Stimulated activated CD4-positive, alpha-beta T cell treated with anti-CD3 and anti-CD28 coated beads, Interleukin-1b, Interleukin-23, amount 100 ng/mL, for 4 hours (primary cell): ENCODE measurements around the gene PTPRN2.
"Not testable (repeated sequence)": the region's sequence is repeated elsewhere in the genome, so short reads cannot be mapped to it uniquely, and the experiment has no call there.

Experiments
- DNase-seq, 2 donors: peaks; one replicate each; pipeline ENCODE4 v3.0.0-alpha.2; 2020; ENCODE audit warnings: low read depth in 2 of 2

Gene PTPRN2

DNA sequence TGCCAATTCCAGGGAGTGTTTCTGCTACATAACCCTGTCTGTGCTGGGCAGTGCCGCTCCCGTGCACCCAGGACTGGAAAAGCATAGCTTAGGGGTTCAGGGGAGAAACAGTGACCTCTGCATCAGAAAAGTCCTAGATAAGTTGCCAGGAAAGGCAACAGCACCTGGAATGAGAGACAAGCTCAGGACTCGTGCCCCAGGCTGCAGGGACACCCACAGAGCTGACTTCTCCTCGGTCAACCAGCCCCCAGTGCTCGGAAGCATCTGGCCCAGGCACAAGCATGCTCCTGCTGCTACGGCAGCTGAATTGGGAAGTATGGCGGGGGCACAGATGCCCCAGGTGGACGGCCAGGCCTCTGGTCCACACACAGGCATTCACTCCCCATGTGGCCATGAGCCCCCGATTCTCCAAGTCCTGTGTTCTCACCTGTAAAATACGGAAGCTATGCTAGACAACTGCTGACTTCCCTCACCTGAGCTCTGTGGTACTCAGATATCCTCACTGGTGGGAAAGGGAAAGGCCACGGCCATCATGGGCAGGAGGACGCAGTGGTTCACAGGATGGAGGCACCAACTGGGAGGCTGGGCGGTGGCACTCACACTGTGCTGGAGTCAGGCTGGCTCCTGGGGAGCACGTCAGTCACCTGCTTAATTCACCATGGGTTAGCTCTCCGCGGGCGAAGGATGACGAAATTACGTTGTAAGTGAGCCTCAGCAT lies 220.5 kb downstream of the PTPRN2 start:
- DNase-seq: no peak

DNA sequence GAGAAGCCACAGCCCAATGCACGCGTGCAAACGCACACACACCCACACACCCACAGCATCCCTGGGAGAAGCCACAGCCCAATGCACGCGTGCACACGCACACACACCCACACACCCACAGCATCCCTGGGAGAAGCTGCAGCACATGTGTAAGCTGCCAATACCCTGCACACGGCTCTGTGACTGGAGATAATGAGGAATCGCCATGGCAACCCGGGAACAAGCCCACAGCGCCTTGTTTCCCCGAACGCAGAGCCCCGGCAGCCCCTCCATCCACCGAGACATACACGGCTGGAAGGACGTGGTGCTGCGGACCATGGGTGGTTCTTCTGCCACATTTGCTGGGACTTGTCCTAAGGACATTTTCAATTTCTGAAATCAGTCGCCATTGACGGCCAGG lies 221.3 kb downstream of the PTPRN2 start:
- DNase-seq: no peak

DNA sequence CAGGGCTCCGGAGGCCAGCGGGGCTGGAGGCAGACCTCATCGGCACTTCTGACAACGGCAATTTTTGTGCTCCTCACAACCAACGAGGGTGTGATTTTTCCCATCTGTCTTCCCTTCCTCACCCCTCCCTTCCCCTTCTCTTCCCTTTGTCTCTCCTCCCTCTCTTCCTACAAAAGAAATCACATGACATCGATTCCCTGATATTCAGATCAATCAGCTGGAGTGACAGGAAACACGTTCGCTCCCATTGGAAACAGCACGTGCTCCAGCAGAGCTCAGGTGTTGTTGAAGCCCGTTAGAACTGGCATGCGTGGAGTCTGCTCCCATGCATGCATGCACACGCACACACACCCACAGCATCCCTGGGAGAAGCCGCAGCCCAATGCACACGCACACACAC lies 222.4 kb downstream of the PTPRN2 start:
- DNase-seq: no peak

DNA sequence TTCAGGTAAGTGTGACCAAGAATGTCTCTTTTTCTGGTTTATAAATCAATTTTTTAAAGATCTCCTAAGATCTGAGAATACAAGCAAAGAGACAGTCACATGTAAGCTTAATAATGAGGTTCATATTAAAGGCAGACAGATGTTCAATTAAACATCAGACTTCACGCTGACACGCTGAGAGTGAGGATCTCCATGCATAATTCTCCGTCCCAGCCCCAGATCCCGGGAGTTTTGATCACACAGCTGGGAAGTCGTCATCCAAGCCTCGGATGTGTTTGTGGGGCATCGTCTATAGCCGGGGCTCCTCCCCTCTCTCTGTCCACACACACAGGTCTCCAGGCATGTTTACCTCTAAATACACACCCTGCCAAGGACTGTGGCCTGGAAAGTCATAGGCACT lies 223.2 kb downstream of the PTPRN2 start:
- DNase-seq: no peak

DNA sequence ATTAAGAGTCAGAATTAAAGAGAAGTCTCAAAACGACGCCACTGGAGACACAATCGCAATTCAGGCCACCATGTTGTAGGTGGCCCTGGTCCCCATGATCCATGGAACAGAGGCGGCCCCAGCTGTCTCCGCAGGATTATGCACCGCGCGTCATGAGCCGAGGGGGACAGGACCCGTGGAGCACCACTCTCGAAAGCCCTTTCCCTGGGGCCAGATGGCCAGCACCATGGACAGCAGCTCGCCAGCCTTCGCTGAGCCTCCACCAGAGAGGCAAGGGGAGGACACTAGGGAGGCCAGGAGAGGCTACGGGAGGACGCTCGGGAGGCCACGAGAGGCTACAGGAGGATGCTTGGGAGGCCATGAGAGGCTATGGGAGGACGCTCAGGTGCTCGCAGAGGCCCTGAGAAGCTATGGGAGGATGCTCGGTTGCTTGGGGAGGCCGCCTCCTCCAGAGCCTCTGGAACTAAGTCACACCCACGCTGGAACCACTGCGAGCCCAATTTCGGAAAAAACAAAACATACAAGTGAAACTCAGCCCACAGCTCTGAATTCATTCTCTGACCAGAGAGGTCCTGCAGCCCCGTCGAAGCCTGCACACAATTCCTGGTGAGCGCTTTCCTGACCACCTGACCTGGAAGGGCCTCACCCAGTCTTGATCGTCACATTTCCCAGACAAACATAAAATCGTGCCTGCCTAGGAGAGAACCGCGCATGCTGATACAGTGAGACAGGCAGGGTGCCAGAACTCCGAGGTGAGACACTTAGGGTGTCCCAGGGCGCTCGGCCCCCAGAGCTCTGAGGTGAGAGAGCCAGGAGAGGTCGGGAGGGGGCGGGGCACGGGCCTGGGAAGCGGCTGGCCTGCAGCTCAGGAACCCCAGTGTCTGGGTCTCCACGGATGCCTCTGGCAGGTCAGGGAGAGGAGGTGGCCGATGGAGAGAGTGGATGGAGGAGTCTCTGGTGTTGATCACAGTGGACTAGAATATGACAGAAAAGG lies 224.4 kb downstream of the PTPRN2 start:
- no peak for DNase-seq

DNA sequence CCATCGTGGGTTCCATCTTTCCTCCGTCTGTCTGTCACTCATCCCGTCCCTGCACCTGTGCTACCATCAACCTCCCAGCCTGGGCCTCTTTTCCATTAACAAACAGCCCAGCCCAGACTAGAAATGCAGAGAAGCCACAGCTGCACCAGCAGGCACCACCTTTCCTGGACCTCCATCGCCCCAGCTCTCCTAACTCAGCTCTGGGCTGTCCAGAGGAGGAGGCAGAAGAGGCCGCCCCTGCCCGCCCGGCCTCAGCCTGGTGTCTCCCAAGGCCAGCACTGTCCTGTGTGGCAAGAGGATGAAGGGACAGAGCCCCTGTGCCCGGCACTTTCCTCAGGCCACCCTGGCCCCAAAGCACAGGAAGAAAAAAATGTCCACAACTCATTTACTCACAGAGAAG lies 225.6 kb downstream of the PTPRN2 start:
- no peak for DNase-seq

DNA sequence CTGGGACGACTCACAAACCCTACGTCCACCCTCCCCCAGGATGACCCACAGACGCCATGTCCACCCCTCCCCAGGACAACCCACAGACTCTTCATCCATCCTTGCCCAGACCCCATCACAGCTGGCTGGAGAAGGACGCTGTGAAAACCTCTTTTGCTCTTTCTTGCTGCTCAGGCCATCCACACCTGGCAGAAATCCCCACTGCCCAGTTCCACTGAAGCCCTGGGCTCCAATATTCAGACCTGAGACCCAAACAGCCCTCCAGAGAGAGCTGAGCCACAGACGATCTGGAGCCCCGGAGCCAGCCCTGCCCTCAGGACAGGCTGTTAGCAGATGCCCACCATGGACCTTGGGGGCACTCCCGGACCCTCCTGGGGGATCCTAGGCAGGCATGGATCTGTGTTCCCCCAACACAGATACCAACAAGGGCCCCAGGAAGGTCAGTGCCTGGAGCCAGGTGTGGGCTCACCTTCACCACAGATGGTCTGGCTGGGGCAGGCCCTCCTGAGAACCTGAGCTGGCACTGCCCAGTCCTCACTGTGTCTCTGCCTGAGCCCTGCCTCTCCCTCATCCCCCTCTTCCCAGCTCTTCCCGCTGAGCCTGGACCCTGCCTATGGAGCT lies 226.2 kb downstream of the PTPRN2 start:
- no peak for DNase-seq

DNA sequence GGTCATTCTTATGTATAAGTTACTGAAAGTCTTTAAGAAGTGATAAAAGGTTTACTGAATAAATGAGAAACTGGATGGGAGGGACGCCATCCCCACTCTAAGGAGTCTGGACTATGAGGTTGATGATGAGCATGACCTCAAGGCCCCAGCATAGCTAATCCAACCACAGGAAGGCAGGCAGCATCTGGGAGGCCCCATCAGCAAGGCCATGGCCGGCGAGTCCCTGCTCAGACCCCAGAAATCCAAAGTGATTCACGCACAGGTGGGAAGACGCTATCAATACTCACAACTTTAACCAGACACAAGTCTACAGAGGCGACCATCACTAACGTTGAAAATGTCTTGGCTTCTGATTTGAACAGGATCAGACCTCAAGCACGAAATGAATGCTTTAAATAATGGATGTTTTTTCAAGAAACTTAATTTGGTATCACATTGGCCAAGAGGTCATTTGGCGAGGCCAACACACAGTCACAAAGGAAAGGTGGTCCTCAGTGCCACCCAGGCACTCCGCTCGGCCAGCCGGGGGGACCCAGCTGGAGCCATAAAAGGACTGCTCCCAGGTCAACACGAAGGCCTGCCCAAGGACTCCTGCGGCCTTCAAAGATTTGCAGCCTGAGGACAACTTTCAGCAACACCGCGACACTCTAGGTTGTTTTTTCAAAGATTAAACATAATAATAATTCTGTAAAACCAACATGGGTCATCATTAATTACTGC lies 228.5 kb downstream of the PTPRN2 start:
- no peak for DNase-seq

DNA sequence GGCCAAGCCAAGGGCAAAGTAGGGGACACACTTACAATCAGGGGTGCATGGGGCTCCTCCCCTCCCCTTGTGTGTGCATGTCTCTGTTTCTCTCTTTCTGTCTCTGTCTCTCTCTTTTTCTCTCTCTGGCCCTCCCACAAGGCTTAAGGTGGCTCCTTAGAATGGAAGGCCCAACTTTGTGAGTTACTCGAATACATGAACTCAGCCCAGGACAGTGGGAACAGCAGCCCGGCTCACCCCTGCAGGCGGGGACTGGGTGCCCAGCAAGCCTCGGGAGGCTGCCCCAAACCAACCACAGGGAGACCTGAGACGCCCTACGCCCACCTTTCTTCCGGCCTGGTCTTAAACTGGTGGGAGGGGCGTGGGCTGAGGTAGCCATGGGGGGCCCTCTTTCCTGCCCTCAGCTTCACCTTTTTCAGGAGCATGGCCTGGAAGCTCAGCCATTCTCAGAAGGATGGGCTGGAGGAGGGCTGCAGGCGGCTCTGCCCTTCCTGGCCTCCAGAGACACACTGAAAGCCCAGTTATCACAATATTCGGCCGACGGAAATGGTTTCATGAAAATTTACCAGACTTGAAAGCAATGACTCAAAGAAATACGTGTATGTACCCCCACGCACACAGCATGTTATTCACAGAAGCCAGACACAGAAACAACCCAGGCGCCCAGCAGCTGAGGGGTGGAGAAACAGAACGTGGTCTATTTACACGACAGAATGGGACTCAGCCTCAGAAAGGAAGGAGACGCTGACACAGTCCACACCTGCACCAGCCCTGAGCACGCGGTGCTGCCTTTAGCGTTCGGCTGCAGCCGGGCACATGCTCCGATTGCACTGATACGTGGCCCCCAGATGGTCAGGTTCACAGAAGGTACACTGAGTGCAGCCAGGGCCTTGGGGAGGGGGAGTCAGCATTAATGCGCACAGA lies 229.5 kb downstream of the PTPRN2 start:
- DNase-seq: no peak

DNA sequence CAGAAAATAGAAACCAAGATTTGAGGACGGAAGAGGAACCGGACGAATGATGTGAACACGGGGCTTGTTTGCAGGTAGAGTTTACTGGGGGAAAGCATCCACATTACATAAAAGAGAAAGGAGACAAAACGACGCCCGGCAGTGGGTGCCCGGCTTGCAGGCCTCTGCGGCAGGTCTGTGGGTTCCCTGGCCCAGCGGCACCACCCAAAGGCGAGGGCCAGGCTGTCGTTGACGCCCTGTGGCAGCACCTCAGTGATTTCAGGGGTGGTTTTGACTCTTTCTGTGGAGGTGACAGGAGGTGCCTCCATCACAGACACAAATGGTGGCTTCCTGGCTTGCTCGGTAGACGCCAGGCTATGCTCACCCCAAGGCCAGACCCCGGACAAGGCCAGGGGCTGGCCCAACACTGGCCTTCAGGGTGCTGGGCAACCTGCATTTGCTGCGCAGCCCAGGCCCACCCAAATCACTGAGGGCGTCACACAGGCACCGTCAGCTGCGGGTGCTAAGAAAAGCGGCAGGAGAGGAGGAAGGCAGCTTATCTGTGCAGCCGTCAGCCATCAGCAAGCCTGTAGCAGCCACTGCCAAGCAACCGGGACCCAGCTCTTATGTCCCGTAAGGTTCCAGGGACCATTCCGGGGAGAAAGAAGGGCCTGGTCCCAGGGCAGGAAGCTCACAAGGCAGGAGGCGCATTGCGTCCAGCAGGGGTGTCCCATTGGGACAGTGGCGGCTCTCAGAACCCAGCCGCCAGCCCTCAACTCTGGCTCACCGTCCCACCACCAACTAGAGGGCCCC lies 230.3 kb downstream of the PTPRN2 start:
- DNase-seq: no peak

DNA sequence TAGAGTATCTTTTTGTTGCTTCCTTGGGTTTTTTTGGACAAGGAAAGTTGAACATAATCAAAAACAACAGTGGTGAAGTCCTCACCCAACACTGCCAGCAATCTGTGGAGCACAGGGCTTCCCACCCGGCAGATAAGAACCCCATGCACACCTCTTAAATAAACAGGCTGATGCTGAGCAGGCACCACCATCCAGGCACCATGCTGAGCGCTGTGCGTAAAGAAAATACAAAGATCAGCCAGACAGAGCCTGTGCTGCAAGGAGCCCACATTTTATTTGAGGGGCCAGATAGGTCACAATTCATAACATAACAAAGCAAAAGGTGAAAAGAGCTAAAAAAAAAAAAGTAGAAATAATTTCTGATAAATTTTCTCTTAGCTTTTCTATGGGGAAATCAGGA lies 231.2 kb downstream of the PTPRN2 start:
- no peak for DNase-seq

DNA sequence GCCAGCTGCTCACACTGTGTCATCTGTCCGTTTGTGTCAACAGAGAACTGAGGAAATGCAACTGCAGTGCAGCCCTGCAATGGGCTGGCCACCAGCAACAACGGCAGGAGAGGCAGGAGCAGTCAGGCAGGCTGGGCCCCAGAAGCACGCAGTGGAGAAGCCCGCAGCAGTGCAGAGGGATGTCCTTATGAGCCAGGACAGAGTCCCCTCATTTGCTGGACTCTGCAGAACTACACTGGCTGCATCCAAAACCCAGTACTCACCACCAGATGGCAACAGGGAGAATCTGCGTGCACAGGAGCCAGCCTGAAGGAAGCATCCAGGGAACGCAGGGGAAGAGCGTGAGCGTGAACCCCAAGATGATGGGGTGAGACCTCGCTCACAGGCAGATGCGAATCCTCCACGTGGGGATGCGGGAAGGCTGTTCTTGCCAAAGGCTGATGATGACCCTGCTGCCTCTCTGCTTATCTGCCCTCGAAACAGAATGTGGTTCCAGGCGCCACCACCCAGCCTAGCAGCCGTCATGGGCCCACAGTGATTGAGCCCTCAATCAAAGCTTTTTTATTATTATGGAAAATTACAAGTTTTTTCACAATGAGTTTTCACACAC lies 232.1 kb downstream of the PTPRN2 start:
- no peak for DNase-seq

DNA sequence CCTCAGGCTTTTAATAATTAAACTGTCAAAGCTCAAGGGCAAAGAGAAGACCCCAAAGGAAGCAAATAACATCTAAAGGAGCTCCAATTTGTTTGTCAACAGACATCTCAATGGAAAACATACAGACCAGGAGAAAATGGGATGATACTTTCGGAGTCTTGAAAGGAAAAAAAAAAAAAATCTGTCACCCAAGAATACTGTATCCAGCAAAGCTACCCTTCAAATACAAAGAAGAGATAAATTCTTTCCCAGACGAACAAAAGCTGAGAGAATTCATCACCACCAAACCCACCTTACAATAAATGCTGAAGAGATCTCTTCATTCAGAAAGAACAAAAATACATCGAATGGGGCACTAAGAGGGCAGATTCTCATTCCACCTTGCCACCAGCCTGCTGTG lies 232.8 kb downstream of the PTPRN2 start:
- no peak for DNase-seq

DNA sequence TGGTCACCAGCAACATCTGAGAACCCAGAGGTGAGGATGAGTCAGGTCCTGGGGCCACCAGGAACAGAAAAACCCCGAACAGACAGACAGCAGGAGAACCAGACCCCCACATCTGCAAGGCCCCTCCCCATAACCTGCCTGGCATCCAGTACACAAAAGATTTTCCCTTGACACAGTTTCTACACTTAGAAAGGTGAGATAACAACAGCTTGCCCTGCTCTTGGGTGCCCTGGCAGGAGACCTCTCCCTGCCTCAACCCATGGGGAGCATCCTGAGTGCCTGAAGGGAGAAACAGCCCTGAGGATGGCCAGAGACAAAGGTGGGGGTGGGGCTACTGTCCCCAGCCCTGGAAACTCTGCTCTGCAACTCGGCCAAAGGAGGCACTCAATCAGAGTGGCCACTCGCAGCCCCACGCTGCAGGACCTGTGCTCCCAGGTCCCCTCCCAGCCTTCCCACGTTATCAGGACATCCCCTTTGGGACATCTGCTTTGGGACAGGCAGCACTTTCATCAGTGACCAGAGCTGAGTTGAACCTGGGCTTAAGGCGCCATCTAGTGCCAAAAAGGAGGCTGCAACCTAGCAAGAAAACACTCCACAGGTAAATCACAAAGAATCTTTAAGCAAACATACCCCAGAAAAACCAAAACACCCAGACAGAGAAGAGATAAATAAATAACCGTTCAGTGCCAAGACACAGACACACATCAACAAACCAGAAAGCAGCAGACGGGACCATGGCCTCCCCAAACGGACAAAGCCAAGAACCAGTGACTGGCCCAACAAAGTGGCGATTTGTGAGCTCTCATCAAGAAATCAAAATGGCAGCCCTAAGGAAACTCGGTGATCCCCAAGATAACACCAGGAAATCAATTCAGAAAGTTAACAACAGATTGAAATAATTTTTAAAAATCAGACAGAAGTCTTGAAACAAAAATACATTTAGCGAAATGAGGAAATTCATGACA lies 233.7 kb downstream of the PTPRN2 start:
- DNase-seq: no peak

DNA sequence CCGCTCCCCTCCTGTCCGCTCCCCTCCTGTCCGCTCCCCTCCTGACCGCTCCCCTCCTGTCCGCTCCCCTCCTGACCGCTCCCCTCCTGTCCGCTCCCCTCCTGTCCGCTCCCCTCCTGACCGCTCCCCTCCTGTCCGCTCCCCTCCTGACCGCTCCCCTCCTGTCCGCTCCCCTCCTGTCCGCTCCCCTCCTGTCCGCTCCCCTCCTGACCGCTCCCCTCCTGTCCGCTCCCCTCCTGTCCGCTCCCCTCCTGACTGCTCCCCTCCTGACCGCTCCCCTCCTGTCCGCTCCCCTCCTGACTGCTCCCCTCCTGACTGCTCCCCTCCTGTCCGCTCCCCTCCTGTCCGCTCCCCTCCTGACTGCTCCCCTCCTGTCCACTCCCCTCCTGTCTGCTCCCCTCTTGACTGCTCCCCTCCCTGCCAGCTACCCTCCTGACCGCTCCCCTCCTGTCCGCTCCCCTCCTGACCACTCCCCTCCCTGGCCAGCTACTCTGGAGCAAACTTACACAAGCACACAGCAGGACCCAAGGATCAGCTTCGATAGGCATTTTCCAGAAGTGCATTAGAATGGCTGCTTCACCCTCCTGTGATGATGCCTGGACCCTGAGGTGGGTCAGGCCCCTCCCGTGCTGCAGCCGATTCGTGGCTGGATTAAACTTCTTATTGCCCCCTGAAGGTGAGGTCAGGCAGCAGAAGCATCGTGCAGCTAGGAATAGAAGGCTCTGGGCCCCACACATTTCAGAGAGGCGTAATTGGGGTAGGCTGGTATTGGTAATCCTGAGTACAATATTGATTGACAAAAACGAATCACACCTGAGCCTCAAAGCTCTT lies 235.5 kb downstream of the PTPRN2 start:
- DNase-seq: not testable (repeated sequence)

DNA sequence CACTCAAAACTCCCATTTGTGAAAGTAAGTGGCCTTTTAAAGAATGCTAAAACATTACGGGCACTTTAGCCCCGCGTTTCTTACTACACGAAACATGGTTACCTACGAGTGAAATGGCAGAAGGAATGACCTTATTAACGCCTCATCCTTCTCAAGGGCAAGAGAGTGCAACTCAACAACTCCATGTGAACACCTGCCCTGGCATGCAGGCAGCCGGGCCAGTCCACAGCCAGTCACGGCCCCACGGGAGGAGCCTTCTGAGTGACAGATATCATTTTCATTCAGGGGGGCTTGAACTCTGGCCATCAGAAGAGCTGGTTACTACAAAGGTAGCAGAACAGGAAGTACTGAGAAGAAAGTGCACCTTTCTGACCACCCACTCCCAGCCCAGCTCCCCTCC lies 236.1 kb downstream of the PTPRN2 start:
- DNase-seq: no peak

DNA sequence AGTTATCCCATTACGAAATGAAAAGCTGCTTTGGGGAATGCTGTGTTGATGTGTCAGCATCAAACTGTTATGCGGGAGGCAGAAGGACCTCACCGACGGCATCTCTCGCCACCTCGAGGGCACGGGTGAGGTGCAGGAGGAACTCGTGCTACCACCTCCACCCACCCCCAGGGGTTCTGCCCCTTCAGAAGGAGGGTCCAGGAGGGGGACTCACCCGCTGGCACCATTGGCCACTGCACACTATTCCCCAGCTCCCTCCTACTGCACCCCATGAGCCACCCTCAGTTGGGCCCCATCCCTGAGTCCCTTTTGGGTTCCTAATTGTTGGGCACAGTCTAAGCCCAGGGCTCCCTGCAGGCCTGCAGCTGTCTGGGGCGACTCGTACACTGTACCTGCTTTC lies 236.6 kb downstream of the PTPRN2 start:
- DNase-seq: no peak
